DMS53 treated with DMSO at 0.1 percent for 48 hours (cell line): Measurements from ENCODE around the gene BACE1-AS.
"Not testable (repeated sequence)": the region's sequence is repeated elsewhere in the genome, so short reads cannot be mapped to it uniquely, and the experiment has no call there.

ENCODE experiments used
- DNase-seq: peaks from one replicate; lab custom pipeline; 2025; ENCODE audit not compliant: unreplicated experiment; lab: John Stamatoyannopoulos, UW

Gene BACE1-AS

DNA sequence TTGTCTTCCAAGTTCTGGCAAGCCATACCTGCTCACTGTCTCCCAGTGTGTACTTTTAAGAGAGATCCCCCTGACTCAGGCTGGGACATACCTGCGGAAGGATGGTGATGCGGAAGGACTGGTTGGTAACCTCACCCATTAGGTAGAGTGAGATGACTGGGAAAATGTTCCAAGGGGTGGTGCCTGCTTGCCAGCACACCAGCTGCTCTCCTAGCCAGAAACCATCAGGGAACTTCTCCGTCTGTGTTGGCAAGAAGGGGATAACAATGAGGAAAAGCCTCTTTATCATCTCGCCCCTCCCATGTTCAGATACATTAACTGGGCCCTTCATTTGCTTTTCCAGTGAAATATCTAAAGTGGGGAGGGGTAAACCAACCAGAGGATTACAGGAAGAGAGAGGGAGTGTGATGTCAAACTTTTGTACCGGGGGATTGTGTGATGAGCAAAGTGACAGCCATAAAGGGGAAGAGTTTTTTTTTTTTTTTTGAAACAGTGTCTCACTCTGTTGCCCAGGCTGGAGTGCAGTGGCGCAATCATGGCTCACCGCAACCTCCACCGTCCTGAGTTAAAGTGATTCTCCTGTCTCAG, at the start of gene BACE1-AS:
TSS of gene BACE1-AS (plus strand) at position 538 of the 588 bp plus-strand sequence.
- DNase-seq = no peak

DNA sequence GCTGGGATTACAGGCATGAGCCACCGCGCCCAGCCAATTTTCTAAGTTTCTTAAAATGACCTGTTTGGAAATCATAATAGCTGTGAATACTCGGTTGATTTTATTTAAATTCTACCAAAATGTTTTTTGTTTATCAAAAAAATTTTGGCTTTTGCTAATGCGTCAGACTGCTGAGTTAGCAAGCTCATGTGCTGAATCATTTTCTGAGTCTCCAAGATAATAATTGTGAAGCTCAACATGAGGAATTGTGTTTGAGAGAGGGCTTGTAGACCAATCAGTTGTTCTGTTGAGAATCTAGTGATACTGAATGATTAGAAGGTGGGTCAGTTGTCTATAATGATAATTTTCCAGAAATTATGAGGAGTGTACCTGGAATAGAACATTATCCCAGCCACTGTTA, 42.8 kb upstream of the BACE1-AS start:
- no peak for DNase-seq

DNA sequence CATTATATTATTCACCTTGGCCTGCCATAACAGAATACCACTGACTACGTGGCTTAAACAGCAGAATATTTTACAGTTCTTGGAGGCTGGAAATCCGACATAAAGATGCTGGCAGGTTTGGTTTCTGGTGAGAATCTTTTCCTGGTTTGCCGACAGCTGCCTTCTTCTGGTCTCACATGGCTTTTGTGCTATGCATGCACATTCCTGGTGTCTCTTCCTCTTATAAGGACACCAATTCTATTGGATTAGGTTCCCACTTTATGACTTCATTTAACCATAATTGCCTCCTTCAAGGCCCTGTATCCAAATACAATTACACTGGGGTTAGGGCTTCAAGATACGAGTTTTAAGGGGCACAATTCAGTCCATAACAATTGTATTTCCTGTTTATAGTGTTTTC, 41.6 kb upstream of the BACE1-AS start:
- no peak for DNase-seq

DNA sequence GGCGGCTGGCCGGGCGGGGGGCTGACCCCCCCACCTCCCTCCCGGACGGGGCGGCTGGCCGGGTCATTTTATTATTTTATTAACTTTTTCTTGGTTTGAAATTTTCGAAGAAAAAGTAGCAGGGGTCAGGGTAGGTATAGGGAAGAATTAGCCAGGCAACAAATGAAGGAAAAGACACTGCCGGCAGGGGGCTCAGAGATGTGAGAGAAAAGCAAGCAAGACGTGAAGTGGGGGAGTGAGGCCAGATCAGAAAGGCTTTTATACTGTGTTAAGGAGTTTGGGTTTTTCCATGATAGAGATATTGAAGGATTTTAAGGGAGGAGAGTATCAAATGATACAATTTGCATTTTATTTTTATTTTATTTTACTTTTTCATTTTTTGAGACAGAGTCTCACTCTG, 39.6 kb upstream of the BACE1-AS start:
- no peak for DNase-seq

DNA sequence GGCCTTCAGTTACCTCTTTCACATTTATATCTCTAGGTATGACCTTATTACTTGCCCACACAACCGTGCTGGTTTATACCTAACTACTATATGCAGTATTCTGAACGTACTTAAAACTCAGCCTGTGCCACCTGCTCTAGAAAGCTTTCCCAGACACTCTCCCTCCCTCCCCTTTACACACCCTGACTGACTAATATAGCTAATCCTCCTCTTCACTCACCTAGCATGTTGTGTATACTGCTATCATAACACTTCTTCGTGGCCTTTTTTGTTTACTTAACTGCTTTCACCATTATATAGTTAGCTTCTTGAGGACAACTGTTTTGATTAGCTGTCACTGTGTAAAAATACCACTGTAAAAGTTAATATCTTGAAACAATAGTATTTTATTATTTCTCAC, 35.2 kb upstream of the BACE1-AS start:
- DNase-seq = peak; percentile 39

DNA sequence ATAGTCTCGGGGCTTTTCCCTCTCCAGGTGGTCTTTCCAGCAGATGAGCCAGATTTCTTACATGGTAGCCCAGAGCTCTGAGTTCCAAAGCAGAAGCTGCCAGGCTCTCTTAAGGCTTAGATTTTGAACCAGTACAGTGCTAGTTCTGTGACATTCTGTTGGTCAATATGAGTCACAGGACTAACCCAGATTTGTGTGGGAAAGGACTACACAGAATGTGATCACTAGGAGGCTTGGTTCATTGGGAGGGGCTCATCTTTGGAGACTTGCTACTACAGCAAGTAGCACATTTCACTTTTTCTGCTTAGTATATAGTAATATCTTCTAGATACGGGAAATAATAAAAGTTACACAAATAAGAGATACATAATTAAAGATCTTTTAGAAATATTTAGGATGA, 34.6 kb upstream of the BACE1-AS start:
- no peak for DNase-seq

DNA sequence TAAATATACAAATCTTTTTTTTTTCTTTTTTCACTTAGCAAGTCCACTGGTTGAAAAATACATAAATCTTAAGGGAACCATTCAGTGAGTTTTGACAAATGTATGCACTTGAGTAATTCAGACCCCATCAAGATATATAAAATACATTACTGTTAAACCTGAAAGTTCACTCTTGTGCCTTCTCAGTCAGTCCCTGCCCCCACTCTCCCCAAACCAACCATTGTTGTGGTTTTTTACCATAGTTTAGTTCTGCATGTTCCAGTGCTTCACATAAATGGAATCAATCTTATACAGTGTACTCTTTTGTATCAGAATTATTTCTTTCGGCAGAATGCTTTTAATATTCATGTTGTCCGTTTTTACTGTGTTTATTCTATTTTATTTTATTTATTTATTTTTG, 32.6 kb upstream of the BACE1-AS start:
- no peak for DNase-seq

GRCh38 chr11:117259417-117259816, 31.7 kb upstream of the BACE1-AS start:
- DNase-seq = no peak

DNA sequence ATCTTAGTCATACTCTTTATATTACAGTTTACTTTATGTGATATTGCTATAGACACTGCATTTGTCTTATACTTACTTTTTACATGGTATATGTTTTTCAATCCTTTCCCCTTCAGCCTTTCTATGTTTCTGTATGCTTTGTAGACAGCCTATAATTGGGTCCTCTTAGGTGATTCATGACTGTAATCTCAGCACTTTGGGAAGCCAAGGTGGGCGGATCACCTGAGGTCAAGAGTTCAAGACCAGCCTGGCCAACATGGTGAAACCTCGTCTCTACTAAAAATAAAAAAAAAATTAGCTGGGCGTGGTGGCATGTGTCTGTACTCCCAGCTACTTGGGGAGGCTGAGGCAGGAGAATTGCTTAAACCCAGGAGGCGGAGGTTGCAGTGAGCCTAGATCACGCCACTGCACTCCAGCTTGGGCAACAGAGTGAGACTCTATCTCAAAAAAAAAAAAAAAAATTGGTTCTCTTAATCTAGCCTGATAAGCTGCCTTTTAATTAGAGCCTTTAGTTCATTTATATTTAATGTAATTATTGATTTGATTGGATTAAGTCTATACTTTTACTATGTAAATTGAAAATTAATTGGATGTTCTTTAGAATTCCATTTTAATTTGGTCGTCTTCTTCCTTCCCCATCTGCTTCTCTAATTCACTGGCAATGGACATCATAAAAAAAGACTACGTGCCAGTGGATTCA, 26.4 kb upstream of the BACE1-AS start:
- DNase-seq = not testable (repeated sequence)

- no peak for DNase-seq
Observed at GRCh38 chr11:117265745-117266144, 25.4 kb upstream of the BACE1-AS start.

DNA sequence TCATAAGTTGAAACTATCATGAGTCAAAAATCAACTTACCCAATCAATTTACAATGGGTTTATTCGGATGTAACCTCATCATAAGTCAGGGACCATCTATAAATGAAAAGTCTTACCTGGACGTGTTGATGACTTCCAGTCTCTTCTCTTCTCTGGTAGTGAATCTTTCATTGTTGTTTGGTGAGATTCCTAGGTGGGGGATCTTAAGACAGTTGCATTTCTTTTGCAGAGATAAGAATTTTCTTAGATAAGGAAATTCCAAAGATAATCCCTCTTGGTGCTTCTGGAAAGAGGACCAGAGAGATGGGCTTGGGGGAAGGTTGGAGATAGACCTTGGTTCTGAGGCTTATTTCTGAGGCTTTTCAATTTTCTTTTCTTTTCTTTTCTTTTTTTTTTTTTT, 21.3 kb upstream of the BACE1-AS start:
- DNase-seq = no peak

GRCh38 chr11:117271208-117271607, 19.9 kb upstream of the BACE1-AS start:
- no peak for DNase-seq

- not testable (repeated sequence) for DNase-seq
Observed at GRCh38 chr11:117272175-117272574, 19.0 kb upstream of the BACE1-AS start.

DNA sequence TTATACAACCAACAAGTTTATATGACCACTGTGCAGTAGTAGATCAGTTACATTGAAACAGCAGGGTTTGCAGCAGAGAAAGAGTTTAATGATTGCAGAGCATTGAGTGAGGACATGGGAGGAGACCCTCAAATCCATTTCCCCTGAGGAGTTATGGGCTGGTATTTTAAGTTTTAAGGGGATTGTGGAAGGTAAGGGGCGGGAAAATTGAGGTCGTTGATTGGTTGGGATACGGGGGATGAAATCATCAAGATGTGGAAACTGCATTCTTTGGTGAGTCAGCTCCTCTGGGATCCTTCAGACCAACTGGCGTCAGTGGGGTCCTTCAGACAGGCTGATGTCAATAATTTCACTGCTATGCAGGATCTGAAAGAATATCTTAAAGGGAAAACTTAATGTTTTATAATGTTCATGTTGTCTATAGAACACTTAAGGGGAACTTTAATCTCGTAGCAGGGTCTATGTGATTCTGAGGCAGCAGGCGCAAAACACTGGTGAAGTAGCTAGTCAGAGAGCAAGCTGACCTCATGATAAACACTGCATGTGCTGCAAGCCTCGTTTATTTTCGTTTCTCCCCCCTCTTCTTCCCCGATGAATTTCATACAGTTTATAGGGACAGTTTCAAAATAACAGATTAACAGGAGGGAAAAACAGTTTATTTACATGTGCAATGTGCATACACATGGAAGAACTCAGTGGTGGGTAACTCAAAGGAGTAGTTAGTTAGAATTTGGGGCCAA, 17.4 kb upstream of the BACE1-AS start:
- no peak for DNase-seq

DNA sequence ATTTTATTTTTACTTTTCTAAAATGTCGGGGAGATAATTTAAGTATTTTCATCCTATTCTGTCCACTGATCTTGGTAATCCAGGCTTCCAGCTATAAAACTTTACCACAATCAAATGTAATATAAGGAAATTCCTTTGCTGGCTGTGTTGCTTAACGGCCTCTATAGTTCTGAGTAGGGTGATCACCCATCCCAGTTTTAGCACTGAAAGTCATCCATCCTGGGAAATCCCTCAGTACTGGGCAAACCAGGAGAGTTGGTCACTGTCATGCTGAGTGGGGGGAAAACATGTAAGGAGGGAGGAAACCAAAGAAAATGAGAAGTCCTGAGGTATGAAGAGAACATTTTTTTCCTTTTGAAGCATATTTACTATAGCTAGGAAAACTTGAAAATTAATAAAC, 12.8 kb upstream of the BACE1-AS start:
- DNase-seq = no peak

- no peak for DNase-seq
Observed at GRCh38 chr11:117279711-117280376, 11.3 kb upstream of the BACE1-AS start.

- no peak for DNase-seq
Observed at GRCh38 chr11:117281159-117281558, 10.0 kb upstream of the BACE1-AS start.

DNA sequence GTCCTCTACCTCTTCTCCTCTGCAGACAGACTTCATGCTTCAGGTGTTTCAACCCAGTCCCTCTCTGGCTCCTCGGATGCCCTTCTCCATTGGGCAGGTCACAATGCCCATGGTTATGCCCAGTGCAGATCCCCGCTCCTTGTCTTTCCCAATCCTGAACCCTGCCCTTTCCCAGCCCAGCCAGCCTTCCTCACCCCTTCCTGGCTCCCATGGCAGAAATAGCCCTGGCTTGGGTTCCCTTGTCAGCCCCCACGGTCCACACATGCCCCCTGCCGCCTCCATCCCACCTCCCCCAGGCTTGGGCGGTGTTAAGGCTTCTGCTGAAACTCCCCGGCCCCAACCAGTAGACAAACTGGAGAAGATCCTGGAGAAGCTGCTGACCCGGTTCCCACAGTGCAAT, 9.3 kb upstream of the BACE1-AS start:
- no peak for DNase-seq

DNA sequence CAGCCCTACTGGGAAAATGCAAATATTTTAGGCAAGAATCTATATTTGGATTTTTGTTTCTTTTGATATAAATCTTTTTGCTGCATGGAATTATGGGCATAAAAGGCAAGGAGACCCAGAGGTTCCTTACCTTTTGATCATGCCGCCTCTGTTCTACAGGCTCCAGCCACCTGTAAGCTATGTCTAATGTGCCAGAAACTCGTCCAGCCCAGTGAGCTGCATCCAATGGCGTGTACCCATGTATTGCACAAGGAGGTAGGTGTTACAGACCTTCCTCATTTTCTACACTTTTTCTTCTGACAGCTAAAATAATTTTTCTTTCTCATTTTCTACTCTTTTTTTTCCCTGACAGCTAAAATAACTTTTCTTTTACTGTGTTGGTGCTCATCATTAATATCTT, 8.2 kb upstream of the BACE1-AS start:
- no peak for DNase-seq

DNA sequence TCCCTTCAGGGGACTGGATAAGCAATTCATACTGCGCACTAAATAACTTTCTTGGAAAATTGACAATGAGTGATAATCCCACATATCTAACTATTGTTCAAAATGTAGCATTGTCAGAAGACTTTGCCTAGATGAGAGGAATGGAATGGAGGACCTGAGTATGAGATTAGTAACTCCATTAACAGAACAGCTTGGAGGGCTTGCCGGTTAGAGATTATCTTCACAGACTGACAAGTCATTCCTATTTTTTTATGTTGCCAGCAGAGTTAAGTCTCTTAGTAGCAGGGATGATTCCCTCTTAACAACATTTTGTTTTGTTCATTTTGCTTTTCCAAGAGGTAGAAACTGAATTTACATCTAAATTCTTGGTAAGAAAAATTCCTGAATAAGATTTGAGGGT, 7.1 kb upstream of the BACE1-AS start:
- no peak for DNase-seq

- DNase-seq = no peak
Observed at GRCh38 chr11:117286588-117286987, 4.6 kb upstream of the BACE1-AS start.

- DNase-seq = no peak
Observed at GRCh38 chr11:117287668-117288067, 3.5 kb upstream of the BACE1-AS start.
